ENCODE results near the gene BARHL2.
A peak's percentile ranks its signal among the peaks of the same experiment; 100 is the strongest.

BARHL2 gene

GRCh38 chr1:90729504-90730242 is 12.6 kb upstream of the BARHL2 start:
- Histone ChIP-seq H3K18ac (ENCODE audit: low read length) (no peak overlapping the region), H3K4me2 (ENCODE audit: insufficient read depth, low read length, poor library complexity, severe bottlenecking) (peak overlapping the region; percentile 47), H3K36me3 (replicated peaks in 1 of 2; ENCODE audit: control insufficient read depth in 2 of 2, insufficient read depth in 2 of 2, low read length in 2 of 2) (no peaks in the 10 kb centered on the region), H3K9ac (ENCODE audit: low read depth, low read length, poor library complexity) (no peak overlapping the region), H3K4me3 (ENCODE audit: low read length in 2 of 2) (peak overlapping the region in 1 of 2 donors; percentile 36), H3K27me3 (ENCODE audit: control insufficient read depth in 3 of 3, insufficient read depth in 3 of 3, low read depth in 1 of 3, low read length in 3 of 3) (peaks cover 34 to 93% (median 83%) of the 10 kb centered on the region in 3 experiments), H2BK5ac (ENCODE audit: low read length) (no peak overlapping the region), H2AFZ (ENCODE audit: low read length) (peak overlapping the region; percentile 88), H3K9me3 (replicated peaks in 1 of 2; ENCODE audit: control insufficient read depth in 2 of 2, insufficient read depth in 1 of 2, low read depth in 1 of 2, low read length in 2 of 2) (no peaks in the 10 kb centered on the region), H3K4me1 (ENCODE audit: control insufficient read depth in 2 of 2, insufficient read depth in 1 of 2, low read depth in 1 of 2, low read length in 2 of 2) (peaks cover 5 to 25% of the 10 kb centered on the region in 2 donors), H2BK120ac (ENCODE audit: low read depth, low read length) (no peak overlapping the region), H3K4ac (ENCODE audit: low read length) (no peak overlapping the region), H3K27ac (replicated peaks; ENCODE audit: low read length) (no peak overlapping the region), H4K8ac (ENCODE audit: low read depth, low read length) (no peak overlapping the region), H2BK12ac (ENCODE audit: low read length) (no peak overlapping the region), H4K91ac (ENCODE audit: low read depth, low read length, poor library complexity) (no peak overlapping the region), H3K79me1 (ENCODE audit: low read depth, low read length) (no peaks in the 10 kb centered on the region), H2AK5ac (ENCODE audit: low read depth, low read length) (no peak overlapping the region), H2BK15ac (ENCODE audit: low read length) (no peak overlapping the region), H3K23ac (ENCODE audit: low read depth, low read length, poor library complexity) (no peak overlapping the region), H3K14ac (ENCODE audit: low read length) (no peak overlapping the region)
- no peak for DNase-seq (ENCODE audit: low spot score)
- no CpG with 5 or more reads among the region's 36 CpGs for WGBS, 2 donors (ENCODE audit: extremely low coverage in 2 of 2, insufficient read length in 2 of 2, insufficient replicate concordance in 1 of 2)

- Histone ChIP-seq H2BK12ac (ENCODE audit: low read length) (no peak overlapping the region), H3K9me3 (replicated peaks in 1 of 2; ENCODE audit: control insufficient read depth in 2 of 2, insufficient read depth in 1 of 2, low read depth in 1 of 2, low read length in 2 of 2) (no peaks in the 10 kb centered on the region), H3K18ac (ENCODE audit: low read length) (no peak overlapping the region), H3K14ac (ENCODE audit: low read length) (no peak overlapping the region), H4K91ac (ENCODE audit: low read depth, low read length, poor library complexity) (no peak overlapping the region), H3K79me1 (ENCODE audit: low read depth, low read length) (no peaks in the 10 kb centered on the region), H3K9ac (ENCODE audit: low read depth, low read length, poor library complexity) (no peak overlapping the region), H2BK5ac (ENCODE audit: low read length) (no peak overlapping the region), H3K36me3 (replicated peaks in 1 of 2; ENCODE audit: control insufficient read depth in 2 of 2, insufficient read depth in 2 of 2, low read length in 2 of 2) (no peaks in the 10 kb centered on the region), H3K4me1 (ENCODE audit: control insufficient read depth in 2 of 2, insufficient read depth in 1 of 2, low read depth in 1 of 2, low read length in 2 of 2) (peaks cover 5 to 26% of the 10 kb centered on the region in 2 donors), H3K23ac (ENCODE audit: low read depth, low read length, poor library complexity) (no peak overlapping the region), H2AK5ac (ENCODE audit: low read depth, low read length) (no peak overlapping the region), H3K27me3 (ENCODE audit: control insufficient read depth in 3 of 3, insufficient read depth in 3 of 3, low read depth in 1 of 3, low read length in 3 of 3) (peaks cover 43 to 99% (median 93%) of the 10 kb centered on the region in 3 experiments), H2BK120ac (ENCODE audit: low read depth, low read length) (no peak overlapping the region), H3K4me2 (ENCODE audit: insufficient read depth, low read length, poor library complexity, severe bottlenecking) (no peak overlapping the region), H3K27ac (replicated peaks; ENCODE audit: low read length) (no peak overlapping the region), H2AFZ (ENCODE audit: low read length) (peak overlapping the region; percentile 11), H4K8ac (ENCODE audit: low read depth, low read length) (no peak overlapping the region), H2BK15ac (ENCODE audit: low read length) (no peak overlapping the region), H3K4me3 (ENCODE audit: low read length in 2 of 2) (no peak overlapping the region), H3K4ac (ENCODE audit: low read length) (no peak overlapping the region)
- no peak for DNase-seq (ENCODE audit: low spot score)
- no CpG with 5 or more reads among the region's 25 CpGs for WGBS, 2 donors (ENCODE audit: extremely low coverage in 2 of 2, insufficient read length in 2 of 2, insufficient replicate concordance in 1 of 2)
These were observed 11.6 kb upstream of the BARHL2 start for GRCh38 chr1:90728502-90729287.

GRCh38 chr1:90727917-90728501 is 10.9 kb upstream of the BARHL2 start:
- Histone ChIP-seq H3K27ac (replicated peaks; ENCODE audit: low read length) (no peak overlapping the region), H3K4me3 (ENCODE audit: low read length in 2 of 2) (no peak overlapping the region), H3K9ac (ENCODE audit: low read depth, low read length, poor library complexity) (no peak overlapping the region), H3K79me1 (ENCODE audit: low read depth, low read length) (no peaks in the 10 kb centered on the region), H2AK5ac (ENCODE audit: low read depth, low read length) (no peak overlapping the region), H2BK120ac (ENCODE audit: low read depth, low read length) (no peak overlapping the region), H2BK15ac (ENCODE audit: low read length) (no peak overlapping the region), H3K4me2 (ENCODE audit: insufficient read depth, low read length, poor library complexity, severe bottlenecking) (no peak overlapping the region), H2BK12ac (ENCODE audit: low read length) (no peak overlapping the region), H2BK5ac (ENCODE audit: low read length) (no peak overlapping the region), H4K8ac (ENCODE audit: low read depth, low read length) (no peak overlapping the region), H3K23ac (ENCODE audit: low read depth, low read length, poor library complexity) (no peak overlapping the region), H3K36me3 (replicated peaks in 1 of 2; ENCODE audit: control insufficient read depth in 2 of 2, insufficient read depth in 2 of 2, low read length in 2 of 2) (no peaks in the 10 kb centered on the region), H2AFZ (ENCODE audit: low read length) (no peak overlapping the region), H4K91ac (ENCODE audit: low read depth, low read length, poor library complexity) (no peak overlapping the region), H3K27me3 (ENCODE audit: control insufficient read depth in 3 of 3, insufficient read depth in 3 of 3, low read depth in 1 of 3, low read length in 3 of 3) (peaks cover 49 to 99% (median 95%) of the 10 kb centered on the region in 3 experiments), H3K9me3 (replicated peaks in 1 of 2; ENCODE audit: control insufficient read depth in 2 of 2, insufficient read depth in 1 of 2, low read depth in 1 of 2, low read length in 2 of 2) (no peaks in the 10 kb centered on the region), H3K18ac (ENCODE audit: low read length) (no peak overlapping the region), H3K14ac (ENCODE audit: low read length) (no peak overlapping the region), H3K4ac (ENCODE audit: low read length) (no peak overlapping the region), H3K4me1 (ENCODE audit: control insufficient read depth in 2 of 2, insufficient read depth in 1 of 2, low read depth in 1 of 2, low read length in 2 of 2) (peaks cover 5 to 26% of the 10 kb centered on the region in 2 donors)
- DNase-seq (ENCODE audit: low spot score): no peak
- WGBS, 2 donors (ENCODE audit: extremely low coverage in 2 of 2, insufficient read length in 2 of 2, insufficient replicate concordance in 1 of 2): no CpG with 5 or more reads among the region's 5 CpGs
